Gastroesophageal sphincter (tissue), 4 donors: ENCODE measurements around the gene SULT1C3. TPM values are rescaled to one million over a fixed set of nuclear protein-coding genes. Genes with fewer than 3 reads are reported as not detected.
"Not testable (repeated sequence)": the region's sequence is repeated elsewhere in the genome, so short reads cannot be mapped to it uniquely, and the experiment has no call there.

ENCODE experiments used
- ATAC-seq: fragments of 150-250 bp; one replicate; pipeline ENCODE4 v1.9.1; 2016; ENCODE audit warnings: mild to moderate bottlenecking, moderate library complexity
- H3K27ac ChIP-seq, 4 donors: fragments of 200-600 bp; sonication (generic) in 3 of 4; 1 replicate in 3 of 4; 2 replicates in 1 of 4; pipeline ENCODE4 v1.5.1; 2016 to 2019
- H3K27me3 ChIP-seq: fragments of 200-600 bp; sonication (generic); one replicate; pipeline ENCODE4 v1.5.1; 2019
- H3K36me3 ChIP-seq, 2 donors: fragments of 200-600 bp; sonication (generic); one replicate each; pipeline ENCODE4 v1.5.1; 2019; ENCODE audit warnings: control low read depth in 1 of 2
- H3K4me1 ChIP-seq, 3 donors: fragments of 200-600 bp; sonication (generic); 1 replicate in 2 of 3; 2 replicates in 1 of 3; pipeline ENCODE4 v1.5.1; 2016 to 2019; ENCODE audit warnings: control low read depth in 2 of 3
- H3K4me3 ChIP-seq, 2 donors: fragments of 200-600 bp; sonication (generic); one replicate each; pipeline ENCODE4 v1.5.1; 2019; ENCODE audit warnings: mild to moderate bottlenecking in 1 of 2, moderate library complexity in 1 of 2
- H3K9me3 ChIP-seq, 3 donors: fragments of 200-600 bp; sonication (generic); one replicate each; pipeline ENCODE4 v1.5.1; 2017 to 2019; ENCODE audit warnings: control low read depth in 2 of 3
- EP300 ChIP-seq: sonication (generic); formaldehyde crosslinking; IDR thresholded peaks from one replicate; pipeline ENCODE4 v1.6.1; 2017; ENCODE audit warnings: antibody characterized with exemption, mild to moderate bottlenecking
- POLR2A ChIP-seq, 2 donors: fragments of 450-650 bp; IDR thresholded peaks; one replicate each; pipeline ENCODE4 v1.6.1; 2017; ENCODE audit warnings: antibody characterized with exemption in 2 of 2, mild to moderate bottlenecking in 2 of 2, moderate library complexity in 1 of 2
- POLR2AphosphoS5 ChIP-seq: sonication (generic); formaldehyde crosslinking; IDR thresholded peaks from one replicate; pipeline ENCODE4 v1.6.1; 2017; ENCODE audit warnings: antibody characterized with exemption
- WGBS, 2 donors: methylation state at CpG; one replicate each; pipeline ENCODE4 v1.1.5; 2018; ENCODE audit warnings: low coverage in 1 of 2; 5-methylcytosine and 5-hydroxymethylcytosine counted together
- total RNA-seq, 4 donors: library from RNA; depleted of rRNA; stranded (reverse); fragments of >200 nt; gene quantifications; one replicate each; pipeline ENCODE4 v1.1.0, GENCODE V29; 2016
- TF ChIP-seq, protein P1 (sequence below), 4 experiments: fragments of 200-600 bp in 2 of 4; fragments of 450-650 bp in 2 of 4; sonication (generic) in 1 of 4; IDR thresholded peaks; one replicate each; pipeline ENCODE4 v1.5.1; 2017 to 2019; ENCODE audit warnings: antibody characterized with exemption in 4 of 4, mild to moderate bottlenecking in 2 of 4, moderate library complexity in 2 of 4

Gene SULT1C3
- total RNA-seq, 4 donors from 2014 or later: not detected

DNA sequence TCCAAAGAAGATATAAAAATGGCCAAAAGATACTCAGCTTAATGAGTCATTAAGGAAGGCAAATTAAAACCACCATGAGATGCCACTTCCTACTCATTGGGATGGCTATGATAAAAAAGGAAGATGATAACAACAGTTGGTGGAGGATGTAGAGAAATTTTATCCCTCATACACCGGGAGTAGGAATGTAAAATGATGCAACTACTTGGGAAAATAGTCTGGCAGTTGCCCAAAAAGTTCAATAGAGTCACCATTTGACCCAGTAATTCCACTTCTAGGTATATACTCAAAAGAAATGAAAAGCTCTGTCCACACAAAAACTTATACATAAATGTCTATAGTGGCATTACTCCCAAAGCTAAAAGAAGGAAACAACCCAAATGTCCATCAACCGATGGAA lies 38.9 kb downstream of the SULT1C3 start:
- WGBS, 2 donors: 43 to 63% methylated on average over 1 to 2 of the region's 2 CpGs
- H3K9me3 ChIP-seq: no peaks in the 10 kb centered on the region
- H3K4me1 ChIP-seq: no peaks in the 10 kb centered on the region
- no peak for ATAC-seq
- H3K27me3 ChIP-seq: no peaks in the 10 kb centered on the region
- H3K27ac ChIP-seq: no peak overlapping the region
- TF ChIP-seq POLR2AphosphoS5 (no peak), EP300 (no peak), POLR2A (IDR thresholded peaks at IDR 0.05) (no peak)
- TF ChIP-seq, protein P1, sequence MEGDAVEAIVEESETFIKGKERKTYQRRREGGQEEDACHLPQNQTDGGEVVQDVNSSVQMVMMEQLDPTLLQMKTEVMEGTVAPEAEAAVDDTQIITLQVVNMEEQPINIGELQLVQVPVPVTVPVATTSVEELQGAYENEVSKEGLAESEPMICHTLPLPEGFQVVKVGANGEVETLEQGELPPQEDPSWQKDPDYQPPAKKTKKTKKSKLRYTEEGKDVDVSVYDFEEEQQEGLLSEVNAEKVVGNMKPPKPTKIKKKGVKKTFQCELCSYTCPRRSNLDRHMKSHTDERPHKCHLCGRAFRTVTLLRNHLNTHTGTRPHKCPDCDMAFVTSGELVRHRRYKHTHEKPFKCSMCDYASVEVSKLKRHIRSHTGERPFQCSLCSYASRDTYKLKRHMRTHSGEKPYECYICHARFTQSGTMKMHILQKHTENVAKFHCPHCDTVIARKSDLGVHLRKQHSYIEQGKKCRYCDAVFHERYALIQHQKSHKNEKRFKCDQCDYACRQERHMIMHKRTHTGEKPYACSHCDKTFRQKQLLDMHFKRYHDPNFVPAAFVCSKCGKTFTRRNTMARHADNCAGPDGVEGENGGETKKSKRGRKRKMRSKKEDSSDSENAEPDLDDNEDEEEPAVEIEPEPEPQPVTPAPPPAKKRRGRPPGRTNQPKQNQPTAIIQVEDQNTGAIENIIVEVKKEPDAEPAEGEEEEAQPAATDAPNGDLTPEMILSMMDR (IDR thresholded peaks at IDR 0.05): no peak
- H3K36me3 ChIP-seq: no peaks in the 10 kb centered on the region
- no peak overlapping the region for H3K4me3 ChIP-seq

DNA sequence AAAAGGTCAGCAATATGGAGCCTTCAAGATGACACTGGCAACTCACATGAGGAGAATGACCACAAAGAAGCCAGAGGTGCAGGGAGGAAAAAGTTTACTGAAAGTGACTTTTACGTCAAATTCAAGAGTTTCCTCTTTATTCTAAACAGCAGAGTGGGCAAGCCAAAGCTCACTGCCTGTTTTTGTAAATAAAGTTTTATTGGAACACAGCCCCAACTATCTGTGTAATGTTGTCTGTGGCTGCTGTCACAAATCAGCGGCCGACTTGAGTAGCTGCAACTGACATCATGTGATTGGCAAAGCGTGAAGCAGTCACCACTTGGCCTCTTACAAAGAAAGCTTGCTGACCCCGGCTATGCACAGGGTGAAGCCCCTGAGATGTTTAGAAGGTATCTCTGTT lies 39.7 kb downstream of the SULT1C3 start:
- no peak overlapping the region for H3K4me3 ChIP-seq
- H3K27ac ChIP-seq: no peak overlapping the region
- H3K27me3 ChIP-seq: no peaks in the 10 kb centered on the region
- H3K9me3 ChIP-seq: no peaks in the 10 kb centered on the region
- 89 to 91% methylated on average over 1 to 5 of the region's 5 CpGs for WGBS, 2 donors
- H3K36me3 ChIP-seq: no peaks in the 10 kb centered on the region
- no peaks in the 10 kb centered on the region for H3K4me1 ChIP-seq
- TF ChIP-seq POLR2AphosphoS5: no peak
- TF ChIP-seq, protein P1 (IDR thresholded peaks at IDR 0.05): no peak
- no peak for TF ChIP-seq POLR2A (IDR thresholded peaks at IDR 0.05)
- no peak for TF ChIP-seq EP300
- ATAC-seq: no peak

DNA sequence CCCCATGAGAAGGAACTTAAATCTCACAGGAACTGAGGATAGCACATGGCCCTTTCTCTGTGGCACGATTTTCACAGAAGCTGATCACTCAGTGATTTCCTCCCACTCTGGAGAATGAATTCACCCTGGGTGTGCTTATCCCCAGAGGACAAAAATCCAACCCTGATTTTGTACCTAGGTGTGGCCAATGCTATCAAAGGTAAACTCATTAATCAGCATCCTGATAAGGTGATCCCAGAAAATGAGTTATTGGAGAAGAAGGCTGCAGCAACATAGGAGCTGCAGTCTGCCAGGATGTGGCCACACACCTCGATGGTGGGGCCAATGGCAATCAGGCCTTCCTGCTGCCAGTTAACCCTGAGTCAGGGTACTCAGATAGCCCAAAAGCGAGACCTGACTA lies 40.7 kb downstream of the SULT1C3 start:
- Histone ChIP-seq H3K27me3 (no peaks in the 10 kb centered on the region), H3K4me1 (no peaks in the 10 kb centered on the region), H3K27ac (no peak overlapping the region), H3K36me3 (no peaks in the 10 kb centered on the region), H3K4me3 (no peak overlapping the region), H3K9me3 (no peaks in the 10 kb centered on the region)
- 63 to 88% methylated on average over 2 to 3 of the region's 3 CpGs for WGBS, 2 donors
- ATAC-seq: no peak
- TF ChIP-seq, protein P1 (IDR thresholded peaks at IDR 0.05): no peak
- TF ChIP-seq POLR2AphosphoS5: no peak
- no peak for TF ChIP-seq EP300
- no peak for TF ChIP-seq POLR2A (IDR thresholded peaks at IDR 0.05)

DNA sequence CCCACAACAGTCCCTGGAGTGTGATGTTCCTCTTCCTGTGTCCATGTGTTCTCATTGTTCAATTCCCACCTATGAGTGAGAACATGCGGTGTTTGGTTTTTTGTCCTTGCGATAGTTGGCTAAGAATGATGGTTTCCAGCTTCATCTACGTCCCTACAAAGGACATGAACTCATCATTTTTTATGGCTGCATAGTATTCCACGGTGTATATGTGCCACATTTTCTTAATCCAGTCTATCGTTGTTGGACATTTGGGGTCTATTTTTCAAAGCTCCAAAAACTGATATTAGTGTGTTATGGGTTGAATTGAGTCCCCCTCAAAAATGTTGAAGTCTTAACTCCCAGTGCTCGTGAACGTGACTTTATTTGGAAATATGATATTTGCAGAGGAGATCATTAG lies 44.8 kb downstream of the SULT1C3 start:
- H3K36me3 ChIP-seq, H3K27ac ChIP-seq, H3K4me3 ChIP-seq, H3K4me1 ChIP-seq, ATAC-seq, H3K9me3 ChIP-seq, H3K27me3 ChIP-seq: not testable (repeated sequence)
- 93% methylated on average over 7 of the region's 7 CpGs for WGBS, 2 donors

DNA sequence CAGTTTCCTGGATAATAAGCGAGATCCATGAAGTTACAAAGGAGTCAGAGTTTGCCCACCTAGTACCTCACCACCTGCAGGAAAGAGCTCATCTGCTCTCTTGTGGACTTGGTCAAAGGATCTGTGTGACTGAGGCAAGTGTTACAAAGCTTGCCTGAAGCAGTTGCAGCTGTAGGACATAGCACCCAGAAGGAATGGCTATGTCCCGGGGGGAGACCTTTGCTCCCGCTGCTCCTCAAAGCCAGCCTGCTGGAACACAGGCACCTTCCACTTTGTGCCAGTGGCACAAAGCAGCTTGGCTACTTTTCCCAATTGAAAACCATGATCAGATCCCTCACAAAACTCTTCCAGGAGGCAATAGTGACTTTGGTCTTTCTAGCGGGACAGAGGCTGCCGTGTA lies 45.8 kb downstream of the SULT1C3 start:
- H3K9me3 ChIP-seq: peaks cover 0 to 4% (median 0%) of the 10 kb centered on the region in 3 donors
- ATAC-seq: no peak
- 95% methylated on average over 2 to 4 of the region's 5 CpGs for WGBS, 2 donors
- no peaks in the 10 kb centered on the region for H3K4me1 ChIP-seq
- H3K36me3 ChIP-seq: no peaks in the 10 kb centered on the region
- TF ChIP-seq, protein P1 (IDR thresholded peaks at IDR 0.05): no peak
- no peak for TF ChIP-seq POLR2AphosphoS5
- no peak for TF ChIP-seq EP300
- TF ChIP-seq POLR2A (IDR thresholded peaks at IDR 0.05): no peak
- no peak overlapping the region for H3K4me3 ChIP-seq
- no peaks in the 10 kb centered on the region for H3K27me3 ChIP-seq
- H3K27ac ChIP-seq: no peak overlapping the region

DNA sequence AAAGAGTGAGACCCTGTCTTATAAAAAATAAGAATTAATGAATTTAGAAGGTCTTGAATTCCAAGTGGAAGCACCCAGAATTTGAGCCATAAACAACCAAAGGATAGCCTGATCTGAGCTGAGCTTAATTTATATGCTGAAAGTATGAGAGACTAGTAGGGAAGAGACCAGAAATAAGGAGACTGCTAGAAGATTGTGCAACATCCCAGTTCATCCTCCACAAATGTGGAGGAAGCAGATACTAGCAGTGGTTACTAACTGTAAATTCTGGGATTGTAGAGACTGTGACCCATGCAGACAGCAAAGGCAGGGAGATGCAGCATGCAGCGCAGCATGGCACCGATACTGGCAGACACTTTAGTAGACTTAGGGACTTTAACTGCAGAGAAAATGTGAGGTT lies 47.4 kb downstream of the SULT1C3 start:
- TF ChIP-seq, protein P1 (IDR thresholded peaks at IDR 0.05): no peak
- TF ChIP-seq EP300: no peak
- Histone ChIP-seq H3K27me3 (no peaks in the 10 kb centered on the region), H3K27ac (no peak overlapping the region), H3K4me1 (no peaks in the 10 kb centered on the region), H3K9me3 (peaks cover 0 to 9% (median 0%) of the 10 kb centered on the region in 3 donors), H3K36me3 (no peaks in the 10 kb centered on the region), H3K4me3 (no peak overlapping the region)
- WGBS, 2 donors: 60 to 78% methylated on average over 1 to 2 of the region's 2 CpGs
- no peak for ATAC-seq
